Keratinocyte (primary cell): ENCODE measurements around the gene INTS1. TPM values are rescaled to one million over a fixed set of nuclear protein-coding genes. Genes with fewer than 3 reads are reported as not detected.

Experiments used
- DNase-seq: peaks from one replicate; pipeline ENCODE4 v3.0.0-alpha.2; 2011; ENCODE audit warnings: low read depth, missing footprints, low spot score
- FAIRE-seq: peaks from 2 replicates; lab custom pipeline; 2011; peaks lifted over from hg19 to GRCh38; lab: Jason Lieb, UNC
- H2AFZ ChIP-seq: 2 replicates; pipeline ENCODE4 v1.6.0; 2012; ENCODE audit warnings: low read length, control low read depth, inconsistent platforms; ENCODE audit not compliant: control insufficient read depth
- H3K27ac ChIP-seq: 2 replicates; pipeline ENCODE4 v1.5.1; 2011; ENCODE audit warnings: low read length; ENCODE audit not compliant: control insufficient read depth, insufficient read depth
- H3K27me3 ChIP-seq: 3 replicates; pipeline ENCODE4 v1.6.0; 2011; ENCODE audit warnings: low read length; ENCODE audit not compliant: control insufficient read depth, insufficient read depth; ENCODE audit errors: extremely low read depth
- H3K36me3 ChIP-seq, 2 experiments: 2 replicates in 1 of 2; 3 replicates in 1 of 2; pipeline ENCODE4 v1.5.1; 2011; ENCODE audit warnings: low read length in 2 of 2, mild to moderate bottlenecking in 1 of 2; ENCODE audit not compliant: control insufficient read depth in 2 of 2, insufficient read depth in 2 of 2; ENCODE audit errors: extremely low read depth in 1 of 2
- H3K4me1 ChIP-seq: 3 replicates; pipeline ENCODE4 v1.5.1; 2011; ENCODE audit warnings: low read length; ENCODE audit not compliant: control insufficient read depth, insufficient read depth; ENCODE audit errors: extremely low read depth
- H3K4me2 ChIP-seq: 3 replicates; pipeline ENCODE4 v1.6.0; 2011; ENCODE audit warnings: low read depth, low read length; ENCODE audit not compliant: control insufficient read depth, insufficient read depth; ENCODE audit errors: extremely low read depth
- H3K4me3 ChIP-seq, 3 experiments: fragments of 200-600 bp in 1 of 3; sonication (generic) in 1 of 3; 2 replicates in 2 of 3; 3 replicates in 1 of 3; pipeline ENCODE4 v1.5.1; 2011 to 2016; ENCODE audit warnings: low read length in 3 of 3, mild to moderate bottlenecking in 3 of 3, control low read depth in 2 of 3, inconsistent platforms in 1 of 3, low read depth in 1 of 3, mixed read lengths in 1 of 3, mixed run types in 1 of 3, moderate library complexity in 1 of 3; ENCODE audit not compliant: control insufficient read depth in 2 of 3, insufficient read depth in 2 of 3; ENCODE audit errors: extremely low read depth in 1 of 3
- H3K79me2 ChIP-seq: 2 replicates; pipeline ENCODE4 v1.6.0; 2012; ENCODE audit warnings: low read length; ENCODE audit not compliant: control insufficient read depth, insufficient read depth
- H3K9ac ChIP-seq: 3 replicates; pipeline ENCODE4 v1.6.0; 2011; ENCODE audit warnings: low read length; ENCODE audit not compliant: control insufficient read depth, insufficient read depth; ENCODE audit errors: extremely low read depth
- H3K9me1 ChIP-seq: 3 replicates; pipeline ENCODE4 v1.6.0; 2011; ENCODE audit warnings: low read length; ENCODE audit not compliant: control insufficient read depth, insufficient read depth; ENCODE audit errors: extremely low read depth
- H3K9me3 ChIP-seq: 2 replicates; pipeline ENCODE4 v1.5.1; 2012; ENCODE audit warnings: low read depth, low read length; ENCODE audit not compliant: control insufficient read depth
- H4K20me1 ChIP-seq: 3 replicates; pipeline ENCODE4 v1.6.0; 2011; ENCODE audit warnings: low read length; ENCODE audit not compliant: control insufficient read depth, insufficient read depth; ENCODE audit errors: extremely low read depth
- CTCF ChIP-seq, 3 experiments: IDR thresholded peaks in 1 of 3; conservative IDR thresholded peaks in 1 of 3; optimal IDR thresholded peaks in 1 of 3; 2 replicates in 2 of 3; 3 replicates in 1 of 3; pipeline versions ENCODE3 to v1.5.1; 2011; ENCODE audit warnings: low read length in 3 of 3, mild to moderate bottlenecking in 3 of 3, moderate library complexity in 2 of 3, control low read depth in 1 of 3, inconsistent platforms in 1 of 3; ENCODE audit not compliant: insufficient read depth in 2 of 3; ENCODE audit errors: extremely low read depth in 1 of 3
- EZH2 ChIP-seq: IDR thresholded peaks from one replicate; pipeline ENCODE4 v1.6.1; 2012; ENCODE audit warnings: inconsistent platforms, mild to moderate bottlenecking, low read length, moderate library complexity
- dilution Hi-C: fragments of 300-500 bp; cut with MboI; formaldehyde crosslinking; loops from one replicate; pipeline ENCODE4 v1.7.0; 2020; ENCODE audit warnings: low sequenced_read_pairs; ENCODE audit not compliant: extremely low pct_ligation_motif_present
- polyA plus RNA-seq, 5 experiments: library from polyadenylated mRNA; depleted of rRNA in 3 of 5; stranded (reverse) in 3 of 5; stranded (forward) in 1 of 5; unstranded in 1 of 5; fragments of >200 nt; gene quantifications; 1 replicate in 1 of 5; 2 replicates in 3 of 5; 3 replicates in 1 of 5; pipeline versions ENCODE4 v1.2.1 to v1.2.3, GENCODE V29; 2011 to 2012; ENCODE audit warnings: missing spikeins in 2 of 5, low read depth in 1 of 5, low replicate concordance in 1 of 5

The INTS1 gene
- polyA plus RNA-seq, 1 donor (not counting 4 experiments of a cell fraction or from before 2014, with no cell fraction given), result 10.6 TPM

DNA sequence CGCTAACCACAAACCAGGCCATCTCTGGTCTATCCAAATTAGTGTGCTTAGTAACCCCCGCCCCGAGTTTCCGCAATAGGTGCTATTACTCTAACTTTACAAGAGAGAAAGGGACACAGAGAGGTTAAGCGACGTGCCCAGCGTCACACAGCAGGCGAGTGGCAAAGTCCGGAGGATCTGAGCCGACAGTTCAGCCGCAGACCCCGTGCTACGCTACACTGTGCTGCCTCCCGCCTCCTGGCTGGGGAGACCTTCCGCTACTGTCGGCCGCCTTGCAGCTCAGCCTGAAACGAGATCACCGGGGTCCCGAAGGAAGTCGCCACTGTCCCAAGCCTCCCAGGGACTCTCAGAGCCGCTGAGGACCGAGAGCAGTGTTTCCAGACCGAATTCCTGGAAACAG is 799 bp downstream of the INTS1 start:
- Histone ChIP-seq H3K9ac (peak overlapping the region; percentile 79), H3K36me3 (peaks cover 7 to 12% of the 10 kb centered on the region in 2 experiments), H2AFZ (no peak overlapping the region), H3K4me3 (peak overlapping the region; percentile 83 to 99 (median 84)), H3K27ac (peak overlapping the region; percentile 31), H3K79me2 (peaks cover 34% of the 10 kb centered on the region), H3K27me3 (no peaks in the 10 kb centered on the region), H3K4me1 (peaks cover 11% of the 10 kb centered on the region), H3K4me2 (peak overlapping the region; percentile 97), H3K9me3 (no peaks in the 10 kb centered on the region), H3K9me1 (no peaks in the 10 kb centered on the region), H4K20me1 (peaks cover 3% of the 10 kb centered on the region)
- FAIRE-seq (no peak), DNase-seq (no peak)
- no peak for TF ChIP-seq EZH2
- TF ChIP-seq CTCF (optimal IDR thresholded peaks at IDR 0.05 in 1 of 3, IDR thresholded peaks at IDR 0.05 in 1 of 3, conservative IDR thresholded peaks at IDR 0.05 in 1 of 3; ENCODE audit: extremely low read depth in 1 of 3, insufficient read depth in 2 of 3, low read length in 3 of 3), result no peak
- dilution Hi-C loops, result no loop called here

- no peaks in the 10 kb centered on the region for H3K9me3 ChIP-seq
- no peak for DNase-seq
- no peaks in the 10 kb centered on the region for H3K9me1 ChIP-seq
- H3K27me3 ChIP-seq, result no peaks in the 10 kb centered on the region
- TF ChIP-seq CTCF (optimal IDR thresholded peaks at IDR 0.05 in 1 of 3, IDR thresholded peaks at IDR 0.05 in 1 of 3, conservative IDR thresholded peaks at IDR 0.05 in 1 of 3; ENCODE audit: extremely low read depth in 1 of 3, insufficient read depth in 2 of 3, low read length in 3 of 3) (no peak), EZH2 (no peak)
- H3K27ac ChIP-seq, result no peak overlapping the region
- H3K4me2 ChIP-seq, result peak overlapping the region; percentile 97
- peaks cover 11% of the 10 kb centered on the region for H3K4me1 ChIP-seq
- dilution Hi-C loops, result no loop called here
- no peak for FAIRE-seq
- peaks cover 34% of the 10 kb centered on the region for H3K79me2 ChIP-seq
- peak overlapping the region; percentile 79 for H3K9ac ChIP-seq
- no peak overlapping the region for H2AFZ ChIP-seq
- H4K20me1 ChIP-seq, result peaks cover 3% of the 10 kb centered on the region
- peaks cover 11 to 16% of the 10 kb centered on the region in 2 experiments for H3K36me3 ChIP-seq
- peak overlapping the region; percentile 83 to 99 (median 84) for H3K4me3 ChIP-seq
Measured at GRCh38 chr7:1502845-1503244, 1.3 kb downstream of the INTS1 start.
